Measurements from ENCODE around the gene KRTAP10-4. TPM values are rescaled to one million over a fixed set of nuclear protein-coding genes. Genes with fewer than 3 reads are reported as not detected.
"Not testable (repeated sequence)": the region's sequence is repeated elsewhere in the genome, so short reads cannot be mapped to it uniquely, and the experiment has no call there.

Gene KRTAP10-4
- total RNA-seq, 4 donors from 2014 or later: not detected

DNA sequence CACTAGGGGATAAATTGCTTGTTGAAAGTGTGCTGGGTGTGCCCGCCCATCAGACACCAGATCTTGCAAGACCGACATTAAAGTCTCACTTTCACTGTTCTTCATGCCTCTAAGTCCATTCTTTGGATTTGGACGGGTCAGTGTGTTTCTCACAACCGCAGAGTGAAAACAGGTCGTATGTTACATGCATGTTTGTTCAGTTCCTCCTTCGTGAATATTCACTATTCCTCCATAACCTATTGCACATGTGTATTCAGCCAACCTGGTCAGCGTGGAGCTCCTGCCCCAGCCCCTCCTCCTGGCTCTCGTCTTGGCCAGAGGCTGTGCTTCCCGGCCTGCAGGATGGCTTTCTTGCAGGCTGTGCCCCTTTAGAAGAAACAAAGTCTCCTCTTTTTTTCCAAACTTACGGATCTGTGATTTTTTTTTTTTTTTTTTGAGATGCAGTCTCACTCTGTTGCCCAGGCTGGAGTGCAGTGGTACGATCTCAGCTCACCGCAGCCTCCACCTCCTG lies 20.9 kb downstream of the KRTAP10-4 start:
- H3K36me3 ChIP-seq: no peaks in the 10 kb centered on the region
- no peak overlapping the region for H3K4me3 ChIP-seq
- H3K27me3 ChIP-seq: no peaks in the 10 kb centered on the region
- no peaks in the 10 kb centered on the region for H3K4me1 ChIP-seq
- intact Hi-C loops (cut with DNase I; ENCODE audit: low total_unique reads): no loop called here
- H3K27ac ChIP-seq: no peak overlapping the region
- no peak for DNase-seq
- TF ChIP-seq, protein P1, sequence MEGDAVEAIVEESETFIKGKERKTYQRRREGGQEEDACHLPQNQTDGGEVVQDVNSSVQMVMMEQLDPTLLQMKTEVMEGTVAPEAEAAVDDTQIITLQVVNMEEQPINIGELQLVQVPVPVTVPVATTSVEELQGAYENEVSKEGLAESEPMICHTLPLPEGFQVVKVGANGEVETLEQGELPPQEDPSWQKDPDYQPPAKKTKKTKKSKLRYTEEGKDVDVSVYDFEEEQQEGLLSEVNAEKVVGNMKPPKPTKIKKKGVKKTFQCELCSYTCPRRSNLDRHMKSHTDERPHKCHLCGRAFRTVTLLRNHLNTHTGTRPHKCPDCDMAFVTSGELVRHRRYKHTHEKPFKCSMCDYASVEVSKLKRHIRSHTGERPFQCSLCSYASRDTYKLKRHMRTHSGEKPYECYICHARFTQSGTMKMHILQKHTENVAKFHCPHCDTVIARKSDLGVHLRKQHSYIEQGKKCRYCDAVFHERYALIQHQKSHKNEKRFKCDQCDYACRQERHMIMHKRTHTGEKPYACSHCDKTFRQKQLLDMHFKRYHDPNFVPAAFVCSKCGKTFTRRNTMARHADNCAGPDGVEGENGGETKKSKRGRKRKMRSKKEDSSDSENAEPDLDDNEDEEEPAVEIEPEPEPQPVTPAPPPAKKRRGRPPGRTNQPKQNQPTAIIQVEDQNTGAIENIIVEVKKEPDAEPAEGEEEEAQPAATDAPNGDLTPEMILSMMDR (IDR thresholded peaks at IDR 0.05): no peak
- no peak for TF ChIP-seq POLR2A (IDR thresholded peaks at IDR 0.05)
- no peaks in the 10 kb centered on the region for H3K9me3 ChIP-seq

DNA sequence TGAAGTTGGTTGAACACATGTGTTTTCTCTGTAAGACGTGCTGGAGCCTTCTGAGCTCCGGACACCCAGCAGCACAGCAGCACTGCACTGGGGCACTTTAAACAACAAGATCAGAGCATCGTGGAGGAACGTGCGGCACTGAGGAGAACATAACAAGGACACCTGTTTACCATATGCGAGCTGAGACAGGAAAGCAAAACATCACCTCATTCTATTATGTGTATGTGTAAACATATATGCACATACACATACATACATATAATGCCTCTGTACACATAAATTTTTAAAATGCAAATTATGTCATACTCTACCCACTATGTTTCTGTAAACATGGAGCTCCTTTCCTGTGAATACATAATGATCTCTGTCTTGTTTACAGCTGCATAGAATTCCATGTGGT lies 22.0 kb downstream of the KRTAP10-4 start:
- DNase-seq: no peak
- H3K27ac ChIP-seq: no peak overlapping the region
- no peaks in the 10 kb centered on the region for H3K27me3 ChIP-seq
- intact Hi-C loops (cut with DNase I; ENCODE audit: low total_unique reads): no loop called here
- no peaks in the 10 kb centered on the region for H3K9me3 ChIP-seq
- H3K4me1 ChIP-seq: no peaks in the 10 kb centered on the region
- no peaks in the 10 kb centered on the region for H3K36me3 ChIP-seq
- H3K4me3 ChIP-seq: no peak overlapping the region
- no peak for TF ChIP-seq POLR2A (IDR thresholded peaks at IDR 0.05)
- TF ChIP-seq, protein P1 (IDR thresholded peaks at IDR 0.05): no peak

DNA sequence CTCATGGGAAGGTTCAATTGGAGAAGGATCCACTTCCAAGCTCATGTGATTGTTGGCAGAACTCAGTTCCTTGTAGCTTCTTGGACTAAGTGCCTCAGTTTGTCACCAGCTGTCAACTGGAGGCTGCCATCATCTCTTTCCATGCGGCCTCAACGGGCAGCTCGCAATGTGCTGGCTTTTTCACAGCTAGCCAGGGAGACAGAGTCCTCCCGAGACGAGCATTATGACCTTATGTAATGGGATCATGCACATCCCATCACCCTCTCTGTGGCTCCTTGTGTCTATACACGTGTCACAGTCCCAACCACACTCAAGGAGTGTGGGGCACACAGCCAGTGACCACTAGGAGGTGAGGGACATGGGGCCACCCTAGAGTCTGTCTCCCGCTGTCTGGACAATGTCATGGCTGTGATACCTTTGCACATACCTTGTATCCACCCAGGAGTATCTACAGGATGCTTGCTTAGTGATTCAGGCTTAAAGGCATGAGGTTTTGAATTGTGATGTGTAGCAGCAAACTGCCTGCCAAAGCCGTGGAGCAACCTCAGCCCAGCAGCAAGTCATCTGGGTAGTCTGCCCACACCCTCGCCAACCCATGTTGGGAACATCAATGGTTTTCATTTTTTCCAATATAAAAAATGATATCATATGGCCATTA lies 22.7 kb downstream of the KRTAP10-4 start:
- no peaks in the 10 kb centered on the region for H3K9me3 ChIP-seq
- no peak for DNase-seq
- no peaks in the 10 kb centered on the region for H3K27me3 ChIP-seq
- no peaks in the 10 kb centered on the region for H3K36me3 ChIP-seq
- no peaks in the 10 kb centered on the region for H3K4me1 ChIP-seq
- no peak overlapping the region for H3K4me3 ChIP-seq
- intact Hi-C loops (cut with DNase I; ENCODE audit: low total_unique reads): no loop called here
- no peak for TF ChIP-seq POLR2A (IDR thresholded peaks at IDR 0.05)
- TF ChIP-seq, protein P1 (IDR thresholded peaks at IDR 0.05): no peak
- H3K27ac ChIP-seq: no peak overlapping the region

- H3K36me3 ChIP-seq: no peaks in the 10 kb centered on the region
- TF ChIP-seq, protein P1 (IDR thresholded peaks at IDR 0.05): no peak
- TF ChIP-seq POLR2A (IDR thresholded peaks at IDR 0.05): no peak
- H3K27ac ChIP-seq: no peak overlapping the region
- no peak for DNase-seq
- H3K27me3 ChIP-seq: no peaks in the 10 kb centered on the region
- H3K4me3 ChIP-seq: no peak overlapping the region
- no peaks in the 10 kb centered on the region for H3K9me3 ChIP-seq
- no peaks in the 10 kb centered on the region for H3K4me1 ChIP-seq
- intact Hi-C loops (cut with DNase I; ENCODE audit: low total_unique reads): no loop called here
These were observed 24.5 kb downstream of the KRTAP10-4 start for GRCh38 chr21:44598061-44598460.

DNA sequence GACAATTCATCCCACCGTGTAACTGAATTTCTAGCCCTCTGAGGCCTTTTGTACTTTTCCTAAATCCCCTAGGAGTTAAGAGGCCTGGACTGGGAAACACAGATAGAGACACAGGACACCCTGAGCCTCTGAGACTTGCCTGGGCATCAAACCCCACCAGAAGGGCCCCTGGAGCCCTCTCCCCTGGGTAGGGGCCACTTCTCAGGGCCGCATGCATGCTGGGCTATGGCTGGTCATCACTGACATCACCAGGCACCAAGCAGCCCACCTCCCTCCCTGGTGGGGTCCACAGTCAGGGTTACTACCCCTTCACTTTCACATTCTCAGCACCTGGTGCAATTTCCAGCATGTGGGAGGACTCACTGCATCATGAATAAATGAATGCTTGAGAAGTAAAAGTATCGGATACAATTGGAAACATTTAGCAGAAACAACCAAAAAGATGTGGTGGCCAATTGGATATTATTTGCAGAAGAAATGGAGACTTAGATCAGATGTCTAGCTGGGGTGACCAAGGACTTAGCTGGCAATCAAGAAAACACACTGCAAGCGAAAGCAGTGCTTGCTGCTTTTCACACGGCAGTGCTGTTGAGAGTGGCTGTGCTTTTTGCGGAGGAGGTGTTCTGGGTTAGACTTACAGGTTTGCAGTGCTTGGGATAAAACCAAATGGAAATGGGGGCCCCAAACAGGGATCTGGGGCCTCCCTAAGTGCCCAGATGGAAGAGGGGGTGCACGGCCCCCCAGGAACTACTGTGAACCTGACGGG lies 25.9 kb downstream of the KRTAP10-4 start:
- no peak for DNase-seq
- intact Hi-C loops (cut with DNase I; ENCODE audit: low total_unique reads): no loop called here
- Histone ChIP-seq H3K27me3 (no peaks in the 10 kb centered on the region), H3K4me1 (no peaks in the 10 kb centered on the region), H3K4me3 (no peak overlapping the region), H3K36me3 (no peaks in the 10 kb centered on the region), H3K27ac (no peak overlapping the region), H3K9me3 (no peaks in the 10 kb centered on the region)
- TF ChIP-seq, protein P1 (IDR thresholded peaks at IDR 0.05): no peak
- no peak for TF ChIP-seq POLR2A (IDR thresholded peaks at IDR 0.05)

- H3K9me3 ChIP-seq; H3K36me3 ChIP-seq; H3K4me3 ChIP-seq; H3K4me1 ChIP-seq; DNase-seq; H3K27ac ChIP-seq; H3K27me3 ChIP-seq; intact Hi-C loops (cut with DNase I; ENCODE audit: low total_unique reads): not testable (repeated sequence)
These were observed 26.8 kb downstream of the KRTAP10-4 start, which contains the start of gene KRTAP10-7 for GRCh38 chr21:44600118-44600978. KRTAP10-7 (plus strand) TSS chr21:44600597; CDS start chr21:44600622, 25 bp downstream.

DNA sequence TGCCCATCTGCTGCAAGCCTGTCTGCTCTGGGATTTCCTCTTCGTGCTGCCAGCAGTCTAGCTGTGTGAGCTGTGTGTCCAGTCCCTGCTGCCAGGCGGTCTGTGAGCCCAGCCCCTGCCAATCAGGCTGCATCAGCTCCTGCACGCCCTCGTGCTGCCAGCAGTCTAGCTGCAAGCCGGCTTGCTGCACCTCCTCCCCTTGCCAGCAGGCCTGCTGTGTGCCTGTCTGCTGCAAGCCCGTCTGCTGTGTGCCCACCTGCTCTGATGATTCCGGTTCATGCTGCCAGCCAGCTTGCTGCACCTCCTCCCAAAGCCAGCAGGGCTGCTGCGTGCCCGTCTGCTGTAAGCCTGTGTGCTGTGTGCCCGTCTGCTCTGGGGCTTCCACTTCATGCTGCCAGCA lies 27.6 kb downstream of the KRTAP10-4 start:
- DNase-seq; H3K9me3 ChIP-seq; H3K4me1 ChIP-seq; intact Hi-C loops (cut with DNase I; ENCODE audit: low total_unique reads); H3K27me3 ChIP-seq; H3K4me3 ChIP-seq; H3K36me3 ChIP-seq; H3K27ac ChIP-seq: not testable (repeated sequence)

Measured in uterus (tissue), 4 donors.